Upper lobe of left lung (tissue), 4 donors: Measurements from ENCODE around the gene MCM3AP.

Source experiments
- CTCF ChIP-seq, 6 experiments: fragments of 450-650 bp in 4 of 6; fragments of 200-600 bp in 2 of 6; sonication (generic) in 2 of 6; IDR thresholded peaks; one replicate each; pipeline ENCODE4 v1.5.1; 2016 to 2019; ENCODE audit warnings: antibody characterized with exemption in 6 of 6
- EP300 ChIP-seq, 4 donors: sonication (generic); formaldehyde crosslinking; IDR thresholded peaks; one replicate each; pipeline ENCODE4 v1.5.1; 2017; ENCODE audit warnings: antibody characterized with exemption in 4 of 4, control low read depth in 2 of 4
- POLR2A ChIP-seq, 4 donors: fragments of 450-650 bp; IDR thresholded peaks; one replicate each; pipeline ENCODE4 v1.5.1; 2016 to 2017; ENCODE audit warnings: antibody characterized with exemption in 4 of 4, mild to moderate bottlenecking in 2 of 4
- POLR2AphosphoS5 ChIP-seq, 2 donors: sonication (generic); formaldehyde crosslinking; IDR thresholded peaks; one replicate each; pipeline ENCODE4 v1.5.1; 2017; ENCODE audit warnings: antibody characterized with exemption in 2 of 2

- TF ChIP-seq POLR2A (IDR thresholded peaks at IDR 0.05), result no peak
- no peak for TF ChIP-seq POLR2AphosphoS5 (IDR thresholded peaks at IDR 0.05)
- TF ChIP-seq CTCF (IDR thresholded peaks at IDR 0.05), result no peak
- no peak for TF ChIP-seq EP300 (IDR thresholded peaks at IDR 0.05)
Observed at GRCh38 chr21:46327711-46328110, 42.3 kb upstream of the MCM3AP start.
